Dermis microvascular lymphatic vessel endothelial cell (primary cell): Measurements from ENCODE around the gene COPG2. TPM values are rescaled to one million over a fixed set of nuclear protein-coding genes. Genes with fewer than 3 reads are reported as not detected.
A peak's percentile ranks its signal among the peaks of the same experiment; 100 is the strongest.

Experiments
- DNase-seq, 2 donors: peaks; one replicate each; pipeline versions ENCODE4 v3.0.0 to v3.0.0-alpha.2; 2010; ENCODE audit warnings: low read depth in 2 of 2
- total RNA-seq: library from RNA; depleted of rRNA; stranded (reverse); fragments of >200 nt; gene quantifications from 2 replicates; pipeline ENCODE4 v1.2.1, GENCODE V29; 2014

COPG2 gene
- total RNA-seq, 1 donor from 2014 or later, result 17.8 TPM

GRCh38 chr7:130476297-130477150 is 192.0 kb downstream of the COPG2 start:
- no peak for DNase-seq

DNA sequence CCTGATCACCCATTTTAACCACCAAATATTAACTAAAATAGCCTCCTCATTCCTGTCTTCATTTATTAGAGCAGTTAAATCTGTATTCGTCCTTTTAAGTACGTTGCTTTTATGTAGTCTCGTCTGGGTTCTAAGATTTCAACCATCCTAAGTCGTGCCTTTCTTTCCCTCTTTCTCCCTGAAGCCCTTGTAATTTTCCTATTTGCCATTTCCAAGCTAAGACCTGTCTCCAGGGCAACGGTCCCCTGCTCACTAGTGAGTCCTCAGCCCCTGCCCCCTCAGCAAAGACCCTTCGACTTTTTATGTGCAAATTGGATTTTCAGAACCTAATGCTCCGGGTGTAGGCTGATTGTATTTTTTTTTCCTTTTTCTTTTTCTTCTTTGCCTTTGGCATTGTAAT is 192.8 kb downstream of the COPG2 start:
- no peak for DNase-seq

DNA sequence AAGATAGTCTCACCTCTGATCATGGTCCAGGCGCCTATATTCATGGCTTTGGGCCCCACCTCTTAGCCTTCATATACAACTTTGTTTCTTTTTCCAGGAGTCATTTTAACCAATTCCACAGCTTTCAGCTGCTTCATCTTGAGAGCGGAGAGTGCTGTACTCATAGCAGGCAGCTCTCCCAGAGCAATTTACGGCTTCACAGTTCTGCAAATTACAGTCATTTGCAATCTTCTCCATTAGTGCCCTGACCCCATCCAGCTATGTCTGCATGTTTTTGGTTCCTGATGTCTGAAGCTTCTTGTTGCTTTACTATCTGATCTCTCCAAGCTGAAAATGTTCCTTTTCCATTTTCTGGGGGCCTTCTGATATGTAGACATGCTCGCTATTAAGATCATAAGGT is 194.7 kb downstream of the COPG2 start:
- DNase-seq, result no peak

DNA sequence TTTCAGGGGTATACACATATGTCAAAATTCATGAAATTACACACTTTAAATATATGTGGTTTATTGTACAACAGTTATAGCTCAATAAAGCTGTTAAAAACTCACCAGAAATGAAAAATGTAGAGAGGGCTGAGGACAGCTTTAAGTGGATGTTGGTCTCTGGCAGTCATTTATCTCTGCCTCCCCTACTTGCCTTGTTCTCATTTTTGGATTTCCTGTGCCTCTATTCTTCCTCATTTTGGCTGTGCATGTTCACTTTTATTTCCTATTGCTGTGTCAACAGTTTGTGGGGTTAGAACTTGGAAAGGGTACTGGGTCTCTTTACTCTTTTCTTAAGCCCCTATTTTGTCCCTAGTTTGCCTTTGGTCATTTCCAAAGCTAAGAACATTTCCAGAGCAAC is 195.3 kb downstream of the COPG2 start:
- DNase-seq, result no peak

GRCh38 chr7:130471974-130472373 is 196.6 kb downstream of the COPG2 start:
- no peak for DNase-seq

DNA sequence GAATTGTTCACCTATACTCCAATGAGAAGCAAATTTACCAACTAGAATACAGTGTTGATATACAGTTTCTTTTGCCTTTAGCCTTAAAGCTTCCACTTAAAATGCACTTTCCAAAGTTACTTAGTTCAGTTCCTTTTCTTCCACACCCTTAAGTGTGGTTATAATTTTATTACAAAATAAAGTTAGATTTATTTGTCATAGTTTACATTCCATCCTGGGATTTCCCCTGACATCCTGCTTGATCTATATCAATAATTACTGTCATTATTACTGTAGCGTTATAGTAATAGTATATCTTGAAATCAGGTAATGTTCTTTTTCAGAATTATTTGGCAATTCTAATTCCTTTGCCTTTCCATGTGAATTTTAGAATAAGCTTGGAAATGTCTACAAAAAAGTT is 199.9 kb downstream of the COPG2 start:
- DNase-seq, result no peak

DNA sequence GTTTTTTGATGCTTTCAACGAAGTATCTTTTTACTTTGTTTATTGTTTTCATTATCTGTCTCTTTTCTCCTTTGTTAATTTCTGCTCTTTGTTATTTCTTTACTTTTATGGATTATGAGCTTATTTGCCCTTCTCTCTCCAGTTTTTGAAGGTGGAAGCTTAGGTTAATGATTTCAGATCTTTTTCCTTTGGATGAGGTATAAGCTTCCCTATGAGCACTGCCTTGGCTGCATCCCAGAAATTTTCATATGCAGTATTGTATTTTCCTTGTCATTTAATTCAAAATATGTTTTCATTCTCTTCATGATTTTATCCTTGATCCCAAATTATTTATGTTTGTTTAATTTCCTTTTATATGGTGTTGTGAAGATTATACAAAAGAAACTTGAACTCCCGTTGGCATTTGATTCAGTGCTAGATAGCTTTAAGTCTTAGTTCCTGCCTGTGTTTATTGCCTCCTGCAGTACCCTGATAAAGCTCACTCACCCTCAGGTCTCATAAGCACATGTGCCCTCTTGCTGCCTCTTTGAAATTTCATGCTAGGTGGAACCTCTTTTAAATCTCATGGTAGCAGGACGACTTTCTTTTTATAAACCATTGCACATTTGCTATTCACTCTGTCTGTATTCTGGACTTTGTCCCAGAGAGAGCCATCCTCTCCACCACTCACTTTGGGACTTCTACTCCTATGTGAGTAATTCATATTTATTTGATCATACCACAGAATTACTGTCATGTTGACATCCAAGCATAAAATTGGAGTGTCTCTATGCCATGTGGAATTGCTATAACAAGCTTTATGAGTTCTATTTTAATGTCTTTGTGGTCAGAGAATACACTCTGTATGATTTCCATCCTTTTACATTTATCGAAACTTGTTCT is 204.8 kb downstream of the COPG2 start:
- DNase-seq, result peak in 1 of 2 donors; percentile 12

GRCh38 chr7:130461272-130461671 is 207.3 kb downstream of the COPG2 start:
- no peak for DNase-seq

DNA sequence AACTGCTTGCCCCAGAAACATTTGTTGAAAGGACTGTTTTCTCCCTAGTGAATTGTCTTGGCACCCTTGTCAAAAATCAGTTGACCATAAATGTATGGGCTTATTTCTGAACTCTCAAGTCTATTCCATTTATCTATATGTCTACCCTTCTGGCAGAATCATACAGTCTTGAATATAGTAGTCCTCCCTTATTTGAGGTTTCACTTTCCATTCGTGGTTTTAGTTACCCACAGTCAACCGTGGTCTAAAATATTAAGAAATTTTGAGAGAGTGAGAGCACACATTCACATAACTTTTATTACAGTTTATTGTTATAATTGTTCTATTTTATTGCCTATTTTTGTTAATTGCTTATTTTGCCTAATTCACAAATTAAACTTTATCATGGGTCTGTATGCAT is 210.3 kb downstream of the COPG2 start:
- DNase-seq, result no peak

Other genes with a start within 250 kb of the COPG2 start
- gene CEP41, start 227.7 kb downstream of the COPG2 start, total RNA-seq, result 3.3 TPM in 2 replicates
- gene MEST, start 176.7 kb downstream of the COPG2 start, total RNA-seq, result 0.64 and 1.4 TPM in 2 replicates
- gene TSGA13, start 17.8 kb upstream of the COPG2 start, total RNA-seq, result not detected in 2 replicates
- gene KLF14, start 65.5 kb upstream of the COPG2 start, total RNA-seq, result not detected in 2 replicates